Bronchial epithelial cell (primary cell): ENCODE data around the gene LSP1. TPM values are rescaled to one million over a fixed set of nuclear protein-coding genes. Genes with fewer than 3 reads are reported as not detected.

Source experiments
- DNase-seq: peaks from one replicate; pipeline ENCODE4 v3.0.0-alpha.2; 2010; ENCODE audit warnings: low read depth
- FAIRE-seq: peaks from 2 replicates; lab custom pipeline; 2011; peaks lifted over from hg19 to GRCh38; lab: Jason Lieb, UNC
- H3K27me3 ChIP-seq: 2 replicates; pipeline ENCODE4 v1.5.1; 2011; ENCODE audit warnings: low read length; ENCODE audit not compliant: control insufficient read depth, insufficient read depth
- H3K36me3 ChIP-seq: 2 replicates; pipeline ENCODE4 v1.5.1; 2011; ENCODE audit warnings: low read length; ENCODE audit not compliant: control insufficient read depth, insufficient read depth
- H3K4me3 ChIP-seq: 2 replicates; pipeline ENCODE4 v1.5.1; 2011; ENCODE audit warnings: mild to moderate bottlenecking, low read depth, low read length, control low read depth
- CTCF ChIP-seq: IDR thresholded peaks from 2 replicates; pipeline ENCODE4 v1.5.1; 2011; ENCODE audit warnings: mild to moderate bottlenecking, moderate library complexity, low read length, control low read depth, inconsistent platforms; ENCODE audit not compliant: insufficient read depth, severe bottlenecking
- total RNA-seq: library from RNA; depleted of rRNA; stranded (reverse); fragments of >200 nt; gene quantifications from 2 replicates; pipeline ENCODE4 v1.2.1, GENCODE V29; 2014

LSP1 gene
- total RNA-seq, 1 donor from 2014 or later = 0.26 TPM

GRCh38 chr11:1817000-1817399 lies 35.9 kb upstream of the LSP1 start:
- no peak for DNase-seq
- Histone ChIP-seq H3K36me3 (no peaks in the 10 kb centered on the region), H3K27me3 (no peaks in the 10 kb centered on the region), H3K4me3 (no peak overlapping the region)
- FAIRE-seq = no peak
- no peak for TF ChIP-seq CTCF

- no peak overlapping the region for H3K4me3 ChIP-seq
- no peaks in the 10 kb centered on the region for H3K36me3 ChIP-seq
- FAIRE-seq (no peak), DNase-seq (peak; percentile 32)
- TF ChIP-seq CTCF = no peak
- no peaks in the 10 kb centered on the region for H3K27me3 ChIP-seq
Observed at GRCh38 chr11:1817511-1817910, 35.4 kb upstream of the LSP1 start.

GRCh38 chr11:1819074-1819473 lies 33.8 kb upstream of the LSP1 start:
- no peak for FAIRE-seq
- TF ChIP-seq CTCF = no peak

DNA sequence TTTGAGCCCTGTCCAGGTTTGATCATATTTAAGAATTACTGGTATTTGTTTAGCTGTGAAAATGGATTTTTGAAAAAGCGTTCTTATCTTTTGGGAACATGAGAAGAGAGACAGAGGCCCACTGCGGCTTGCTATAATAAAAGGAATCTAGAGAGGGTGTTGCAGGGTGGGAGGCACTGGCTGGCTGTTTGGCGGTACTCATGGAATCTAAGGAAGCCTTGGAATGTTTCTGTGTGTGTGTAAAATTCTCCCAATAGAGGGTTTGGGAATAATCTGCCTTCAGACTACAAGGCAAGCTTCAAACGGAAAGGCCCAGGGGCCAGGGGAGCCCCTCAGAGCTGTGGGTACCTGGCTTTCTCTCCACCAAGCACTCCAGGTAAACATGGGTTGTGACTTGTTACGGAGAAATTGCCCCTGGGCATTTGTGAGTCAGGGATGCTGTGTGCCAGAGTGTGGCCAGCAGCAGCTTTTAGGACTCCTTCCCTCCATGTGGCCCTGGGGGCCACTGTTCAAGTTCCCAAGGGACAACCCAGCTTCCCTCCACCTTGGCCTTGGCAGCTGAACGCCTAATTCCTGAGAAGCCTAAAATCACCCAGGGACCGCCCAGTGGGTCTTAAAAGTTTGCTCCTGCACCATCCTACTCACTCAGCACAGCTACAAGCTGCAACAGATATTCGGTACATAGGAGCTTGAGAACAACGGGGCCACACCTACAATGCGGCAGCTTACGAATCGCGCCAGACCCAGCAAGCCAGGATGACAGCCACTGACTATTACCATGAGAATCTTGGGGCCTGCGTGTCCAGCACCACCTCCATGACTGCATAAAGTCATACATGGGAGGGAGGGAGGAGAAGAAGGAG lies 32.2 kb upstream of the LSP1 start:
- Histone ChIP-seq H3K4me3 (no peak overlapping the region), H3K36me3 (no peaks in the 10 kb centered on the region), H3K27me3 (no peaks in the 10 kb centered on the region)
- peak; percentile 96 for DNase-seq
- no peak for TF ChIP-seq CTCF
- peak; percentile 60 for FAIRE-seq

More at GRCh38 chr11:1819074-1819473, 33.8 kb upstream of the LSP1 start:
- Histone ChIP-seq H3K36me3 (no peaks in the 10 kb centered on the region), H3K4me3 (no peak overlapping the region), H3K27me3 (no peaks in the 10 kb centered on the region)
- no peak for DNase-seq

- no peak overlapping the region for H3K4me3 ChIP-seq
- H3K27me3 ChIP-seq = no peaks in the 10 kb centered on the region
- H3K36me3 ChIP-seq = no peaks in the 10 kb centered on the region
- no peak for TF ChIP-seq CTCF
- FAIRE-seq (no peak), DNase-seq (no peak)
Observed at GRCh38 chr11:1821562-1821961, 31.3 kb upstream of the LSP1 start.
